ENCODE results near the gene PHACTR1. TPM values are rescaled to one million over a fixed set of nuclear protein-coding genes. Genes with fewer than 3 reads are reported as not detected.

The PHACTR1 gene
- total and polyA plus RNA-seq, 2 experiments from 2014 or later, result 0.65 to 3.2 TPM

- TF ChIP-seq EZH2 (IDR thresholded peaks at IDR 0.05; ENCODE audit: insufficient read depth, poor library complexity, severe bottlenecking), result no peak
- no peak for TF ChIP-seq EZH2phosphoT487 (IDR thresholded peaks at IDR 0.05; ENCODE audit: insufficient read depth, low read depth)
- H3K9me2 ChIP-seq (ENCODE audit: insufficient read depth), result no peaks in the 10 kb centered on the region
- no peaks in the 10 kb centered on the region for H3F3A ChIP-seq (ENCODE audit: insufficient read depth)
- H3K27me3 ChIP-seq (replicated peaks; ENCODE audit: insufficient read depth), result no peaks in the 10 kb centered on the region
- H3K9me3 ChIP-seq (ENCODE audit: low read depth), result no peaks in the 10 kb centered on the region
- H3K36me3 ChIP-seq (ENCODE audit: low read depth), result no peaks in the 10 kb centered on the region
- H3K4me1 ChIP-seq (ENCODE audit: insufficient read depth), result no peaks in the 10 kb centered on the region
- in situ Hi-C loops (cut with MboI), result no loop called here
- no peak overlapping the region for H3K27ac ChIP-seq
- no peak overlapping the region for H3K4me2 ChIP-seq (ENCODE audit: unreplicated experiment)
- H3K9ac ChIP-seq, result no peak overlapping the region
- no peak overlapping the region for H2AFZ ChIP-seq
- H3K79me2 ChIP-seq (ENCODE audit: insufficient read depth), result no peaks in the 10 kb centered on the region
- no peaks in the 10 kb centered on the region for H4K20me1 ChIP-seq (ENCODE audit: insufficient read depth)
- WGBS, 2 experiments (ENCODE audit: low coverage in 1 of 2, low lambda C conversion rate in 2 of 2, missing lambda C conversion rate in 2 of 2), result 84 to 86% methylated on average over 7 of the region's 7 CpGs
- no peak for DNase-seq
- no peak overlapping the region for H3K4me3 ChIP-seq
These were observed 424.8 kb downstream of the PHACTR1 start for GRCh38 chr6:13141387-13141786.

GRCh38 chr6:13142611-13143010 is 426.0 kb downstream of the PHACTR1 start:
- H3K4me1 ChIP-seq (ENCODE audit: insufficient read depth), result no peaks in the 10 kb centered on the region
- H3K27ac ChIP-seq, result no peak overlapping the region
- H4K20me1 ChIP-seq (ENCODE audit: insufficient read depth), result no peaks in the 10 kb centered on the region
- DNase-seq, result no peak
- H2AFZ ChIP-seq, result no peak overlapping the region
- H3K36me3 ChIP-seq (ENCODE audit: low read depth), result no peaks in the 10 kb centered on the region
- H3F3A ChIP-seq (ENCODE audit: insufficient read depth), result no peaks in the 10 kb centered on the region
- no peaks in the 10 kb centered on the region for H3K9me2 ChIP-seq (ENCODE audit: insufficient read depth)
- no peak overlapping the region for H3K4me2 ChIP-seq (ENCODE audit: unreplicated experiment)
- WGBS, 2 experiments (ENCODE audit: low coverage in 1 of 2, low lambda C conversion rate in 2 of 2, missing lambda C conversion rate in 2 of 2), result 50 to 53% methylated on average over 3 of the region's 3 CpGs
- H3K9ac ChIP-seq, result no peak overlapping the region
- TF ChIP-seq EZH2phosphoT487 (IDR thresholded peaks at IDR 0.05; ENCODE audit: insufficient read depth, low read depth), result no peak
- TF ChIP-seq EZH2 (IDR thresholded peaks at IDR 0.05; ENCODE audit: insufficient read depth, poor library complexity, severe bottlenecking), result no peak
- H3K27me3 ChIP-seq (replicated peaks; ENCODE audit: insufficient read depth), result no peaks in the 10 kb centered on the region
- no peaks in the 10 kb centered on the region for H3K79me2 ChIP-seq (ENCODE audit: insufficient read depth)
- in situ Hi-C loops (cut with MboI), result no loop called here
- no peak overlapping the region for H3K4me3 ChIP-seq
- no peaks in the 10 kb centered on the region for H3K9me3 ChIP-seq (ENCODE audit: low read depth)

GRCh38 chr6:13146442-13146841 is 429.9 kb downstream of the PHACTR1 start:
- H3K4me2 ChIP-seq (ENCODE audit: unreplicated experiment), result no peak overlapping the region
- H3K9ac ChIP-seq, result no peak overlapping the region
- no peaks in the 10 kb centered on the region for H4K20me1 ChIP-seq (ENCODE audit: insufficient read depth)
- no peaks in the 10 kb centered on the region for H3K36me3 ChIP-seq (ENCODE audit: low read depth)
- no peaks in the 10 kb centered on the region for H3K9me3 ChIP-seq (ENCODE audit: low read depth)
- in situ Hi-C loops (cut with MboI), result no loop called here
- H3K27ac ChIP-seq, result no peak overlapping the region
- H3F3A ChIP-seq (ENCODE audit: insufficient read depth), result no peaks in the 10 kb centered on the region
- no peak for DNase-seq
- WGBS, 2 experiments (ENCODE audit: low coverage in 1 of 2, low lambda C conversion rate in 2 of 2, missing lambda C conversion rate in 2 of 2), result 84 to 87% methylated on average over 3 of the region's 3 CpGs
- H3K4me3 ChIP-seq, result no peak overlapping the region
- H3K27me3 ChIP-seq (replicated peaks; ENCODE audit: insufficient read depth), result no peaks in the 10 kb centered on the region
- H3K4me1 ChIP-seq (ENCODE audit: insufficient read depth), result no peaks in the 10 kb centered on the region
- H3K79me2 ChIP-seq (ENCODE audit: insufficient read depth), result no peaks in the 10 kb centered on the region
- TF ChIP-seq EZH2 (IDR thresholded peaks at IDR 0.05; ENCODE audit: insufficient read depth, poor library complexity, severe bottlenecking) (no peak), EZH2phosphoT487 (IDR thresholded peaks at IDR 0.05; ENCODE audit: insufficient read depth, low read depth) (no peak)
- no peaks in the 10 kb centered on the region for H3K9me2 ChIP-seq (ENCODE audit: insufficient read depth)
- H2AFZ ChIP-seq, result no peak overlapping the region

- Histone ChIP-seq H3K27ac (no peak overlapping the region), H3K4me3 (no peak overlapping the region), H3F3A (ENCODE audit: insufficient read depth) (no peaks in the 10 kb centered on the region), H3K9me2 (ENCODE audit: insufficient read depth) (no peaks in the 10 kb centered on the region), H3K9ac (no peak overlapping the region), H3K4me2 (ENCODE audit: unreplicated experiment) (no peak overlapping the region), H4K20me1 (ENCODE audit: insufficient read depth) (no peaks in the 10 kb centered on the region), H3K27me3 (replicated peaks; ENCODE audit: insufficient read depth) (no peaks in the 10 kb centered on the region), H3K79me2 (ENCODE audit: insufficient read depth) (no peaks in the 10 kb centered on the region), H3K36me3 (ENCODE audit: low read depth) (no peaks in the 10 kb centered on the region), H2AFZ (no peak overlapping the region), H3K9me3 (ENCODE audit: low read depth) (no peaks in the 10 kb centered on the region), H3K4me1 (ENCODE audit: insufficient read depth) (no peaks in the 10 kb centered on the region)
- TF ChIP-seq EZH2phosphoT487 (IDR thresholded peaks at IDR 0.05; ENCODE audit: insufficient read depth, low read depth) (no peak), EZH2 (IDR thresholded peaks at IDR 0.05; ENCODE audit: insufficient read depth, poor library complexity, severe bottlenecking) (no peak)
- no peak for DNase-seq
- WGBS, 2 experiments (ENCODE audit: low coverage in 1 of 2, low lambda C conversion rate in 2 of 2, missing lambda C conversion rate in 2 of 2), result 16 to 28% methylated on average over 1 of the region's 1 CpG
- in situ Hi-C loops (cut with MboI), result no loop called here
These were observed 430.8 kb downstream of the PHACTR1 start for GRCh38 chr6:13147376-13147775.

- in situ Hi-C loops (cut with MboI), result no loop called here
These were observed 431.2 kb downstream of the PHACTR1 start for GRCh38 chr6:13147782-13148181.

More at GRCh38 chr6:13147782-13148181, 431.2 kb downstream of the PHACTR1 start:
- Histone ChIP-seq H3K27ac (no peak overlapping the region), H3K27me3 (replicated peaks; ENCODE audit: insufficient read depth) (no peaks in the 10 kb centered on the region), H3K4me3 (no peak overlapping the region), H3K4me1 (ENCODE audit: insufficient read depth) (no peaks in the 10 kb centered on the region), H3K4me2 (ENCODE audit: unreplicated experiment) (no peak overlapping the region), H3K79me2 (ENCODE audit: insufficient read depth) (no peaks in the 10 kb centered on the region), H2AFZ (no peak overlapping the region), H4K20me1 (ENCODE audit: insufficient read depth) (no peaks in the 10 kb centered on the region), H3K9me3 (ENCODE audit: low read depth) (no peaks in the 10 kb centered on the region), H3K36me3 (ENCODE audit: low read depth) (no peaks in the 10 kb centered on the region), H3F3A (ENCODE audit: insufficient read depth) (no peaks in the 10 kb centered on the region), H3K9me2 (ENCODE audit: insufficient read depth) (no peaks in the 10 kb centered on the region), H3K9ac (no peak overlapping the region)
- WGBS, 2 experiments (ENCODE audit: low coverage in 1 of 2, low lambda C conversion rate in 2 of 2, missing lambda C conversion rate in 2 of 2), result 38 to 45% methylated on average over 2 of the region's 2 CpGs
- no peak for DNase-seq
- no peak for TF ChIP-seq EZH2 (IDR thresholded peaks at IDR 0.05; ENCODE audit: insufficient read depth, poor library complexity, severe bottlenecking)
- no peak for TF ChIP-seq EZH2phosphoT487 (IDR thresholded peaks at IDR 0.05; ENCODE audit: insufficient read depth, low read depth)

All from GM23248 (cell line).